Midbrain (tissue), 1 donor: ENCODE results near the gene KLF8.
"Not testable (repeated sequence)": the region's sequence is repeated elsewhere in the genome, so short reads cannot be mapped to it uniquely, and the experiment has no call there.

Experiments used
- DNase-seq: peaks from one replicate; lab custom pipeline; 2025; lab: John Stamatoyannopoulos, UW

Gene KLF8

GRCh38 chrX:56232221-56233082 is at the start of gene KLF8:
Gene KLF8, plus strand, starts transcription at chrX:56232356. Its CDS starts 979 bp downstream, at chrX:56233335.
- DNase-seq, result no peak

DNA sequence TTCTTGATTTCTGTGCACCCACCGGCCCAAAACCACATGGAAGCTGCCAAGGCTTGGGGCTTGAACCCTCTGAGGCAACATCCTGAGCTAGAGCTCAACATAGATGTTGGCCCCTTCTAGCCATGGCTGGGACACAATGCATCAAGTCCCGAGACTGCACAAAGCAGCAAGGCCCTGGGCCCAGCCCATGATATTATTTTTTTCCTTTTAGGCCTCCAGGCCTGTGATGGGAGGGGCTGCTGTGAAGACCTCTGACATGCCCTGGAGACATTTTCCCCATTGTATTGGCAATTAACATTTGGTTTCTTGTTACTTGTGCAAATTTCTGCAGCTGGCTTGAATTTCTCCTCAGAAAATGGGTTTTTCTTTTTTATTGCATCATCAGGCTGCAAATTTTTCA is 25.2 kb upstream of the KLF8 start:
- DNase-seq, result not testable (repeated sequence)

- no peak for DNase-seq
These were observed 20.5 kb upstream of the KLF8 start for GRCh38 chrX:56211701-56212100.

DNA sequence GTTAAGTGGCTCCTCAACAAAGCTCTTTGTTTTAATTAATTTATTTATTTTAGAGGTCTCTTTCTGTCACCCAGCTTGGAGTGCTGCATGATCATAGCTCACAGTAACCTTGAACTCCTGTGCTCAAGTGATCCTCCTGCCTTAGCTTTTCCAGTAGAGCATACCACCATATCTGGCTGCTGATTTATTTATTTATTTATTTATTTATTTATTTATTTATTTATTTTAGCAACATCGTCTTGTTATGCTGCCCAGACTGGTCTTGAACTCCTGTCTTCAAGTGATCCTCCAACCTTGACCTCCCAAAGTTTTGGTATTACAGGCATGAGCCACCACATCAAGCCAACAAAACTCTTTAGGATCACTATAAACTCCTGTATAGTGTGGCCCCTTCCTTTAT is 15.8 kb upstream of the KLF8 start:
- no peak for DNase-seq

DNA sequence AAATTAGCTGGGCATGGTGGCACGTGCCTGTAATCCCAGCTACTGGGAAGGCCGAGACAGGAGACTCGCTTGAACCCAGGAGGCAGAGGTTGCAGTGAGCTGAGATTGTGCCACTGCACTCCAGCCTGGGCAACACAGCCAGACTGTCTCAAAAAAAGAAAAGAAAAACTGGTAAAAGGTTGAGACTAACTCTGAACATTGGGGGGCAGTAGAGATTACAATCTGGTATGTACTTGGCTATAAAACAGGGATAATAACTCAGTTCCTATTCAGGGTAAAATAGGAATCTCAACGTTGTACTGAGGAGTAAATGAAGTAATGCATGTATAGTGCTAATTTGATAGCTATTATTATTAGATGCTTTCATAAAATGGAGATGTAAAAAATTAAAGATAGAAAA is 12.5 kb upstream of the KLF8 start:
- DNase-seq, result no peak

DNA sequence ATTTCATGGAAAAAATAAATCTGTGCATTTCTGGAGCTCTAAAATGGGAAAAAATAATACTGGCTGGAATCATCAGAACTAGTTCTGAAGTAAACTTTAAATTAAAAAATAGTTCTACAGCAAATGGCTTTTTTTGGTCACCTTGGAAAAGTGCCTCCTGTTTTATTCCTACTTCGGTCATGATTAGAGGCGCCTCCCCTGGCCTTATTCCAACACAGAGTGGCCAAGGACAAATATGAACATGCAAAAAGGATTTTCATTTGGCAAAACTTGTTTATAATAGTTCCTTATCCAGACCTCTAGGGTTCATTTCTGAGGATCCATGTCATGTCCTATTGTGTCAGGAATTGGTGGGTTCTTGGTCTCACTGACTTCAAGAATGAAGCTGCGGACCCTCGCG is 11.1 kb upstream of the KLF8 start:
- no peak for DNase-seq

DNA sequence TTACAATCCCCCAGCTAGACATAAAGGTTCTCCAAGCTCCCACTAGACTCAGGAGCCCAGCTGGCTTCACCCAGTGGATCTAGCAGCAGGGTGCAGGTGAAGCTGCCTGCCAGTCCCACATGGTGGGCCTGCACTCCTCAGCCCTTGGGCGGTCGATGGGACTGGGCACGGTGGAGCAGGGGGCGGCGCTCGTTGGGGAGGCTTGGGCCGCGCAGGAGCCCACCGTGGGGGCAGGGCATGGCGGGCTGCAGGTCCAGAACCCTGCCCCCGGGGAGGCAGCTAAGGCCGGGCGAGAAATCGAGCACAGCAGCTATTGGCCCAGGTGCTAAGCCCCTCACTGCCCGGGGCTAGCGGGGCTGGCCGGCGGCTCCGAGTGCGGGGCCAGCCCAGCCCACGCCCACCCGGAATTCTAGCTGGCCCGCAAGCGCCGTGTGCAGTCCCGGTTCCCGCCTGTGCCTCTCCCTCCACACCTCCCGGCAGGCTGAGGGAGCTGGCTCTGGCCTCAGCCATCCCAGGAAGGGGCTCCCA is 9.6 kb upstream of the KLF8 start:
- DNase-seq, result no peak

GRCh38 chrX:56226980-56227379 is 5.2 kb upstream of the KLF8 start:
- no peak for DNase-seq

GRCh38 chrX:56228914-56229313 is 3.2 kb upstream of the KLF8 start:
- no peak for DNase-seq

DNA sequence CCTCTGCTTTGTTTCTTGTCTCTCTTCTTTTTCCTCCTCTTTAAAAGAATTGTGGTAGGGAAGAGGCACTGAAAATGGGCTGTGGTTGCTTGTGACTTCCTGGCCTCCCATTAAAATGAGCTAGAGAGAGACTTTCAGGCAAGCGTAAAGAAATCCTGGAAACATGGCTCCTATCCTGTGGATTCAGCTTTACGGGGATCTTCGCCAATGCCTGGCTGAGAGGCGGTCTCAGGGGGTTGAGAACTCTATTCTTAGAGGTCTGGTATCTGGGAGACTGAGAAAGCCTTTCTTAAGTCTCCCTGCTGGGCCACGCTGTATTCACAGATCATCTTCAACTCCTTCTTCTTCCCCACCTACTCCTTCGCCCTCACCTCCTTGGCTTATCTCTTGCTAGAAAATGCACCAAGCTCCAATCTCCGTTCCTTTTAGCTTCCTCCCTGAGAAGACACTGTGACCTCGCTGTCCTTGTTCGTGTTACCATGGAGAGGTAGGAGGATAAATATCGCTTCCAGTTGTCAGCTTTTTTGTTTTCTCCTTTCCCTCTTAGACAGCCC is 542 bp upstream of the KLF8 start:
- DNase-seq, result no peak

- DNase-seq, result no peak
These were observed 944 bp downstream of the KLF8 start for GRCh38 chrX:56233100-56233499.

GRCh38 chrX:56233682-56234081 is 1.5 kb downstream of the KLF8 start:
- no peak for DNase-seq

DNA sequence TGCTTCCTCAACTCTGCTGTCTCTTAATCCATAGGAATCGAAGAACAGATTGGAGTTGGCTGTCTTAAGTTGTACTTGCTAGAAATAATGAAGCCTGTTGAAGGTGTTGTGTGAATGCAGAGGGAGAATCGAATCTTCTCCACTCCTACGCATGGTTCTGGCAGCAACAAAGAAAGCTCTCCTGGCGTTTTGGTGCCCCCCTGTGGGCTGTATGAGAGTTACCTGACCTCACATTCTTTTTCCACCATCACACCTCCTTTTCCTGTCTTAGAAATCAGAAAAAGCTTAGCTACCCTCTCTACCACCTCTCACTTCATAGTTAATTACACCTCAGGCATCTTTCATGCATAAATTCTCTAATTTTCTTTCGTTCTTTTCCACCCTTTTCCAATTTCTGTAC is 16.3 kb downstream of the KLF8 start:
- peak; percentile 28 for DNase-seq

- no peak for DNase-seq
These were observed 21.9 kb downstream of the KLF8 start for GRCh38 chrX:56253832-56254703.

- no peak for DNase-seq
These were observed 36.7 kb downstream of the KLF8 start for GRCh38 chrX:56268888-56269287.

- no peak for DNase-seq
These were observed 46.5 kb downstream of the KLF8 start for GRCh38 chrX:56278692-56279091.

DNA sequence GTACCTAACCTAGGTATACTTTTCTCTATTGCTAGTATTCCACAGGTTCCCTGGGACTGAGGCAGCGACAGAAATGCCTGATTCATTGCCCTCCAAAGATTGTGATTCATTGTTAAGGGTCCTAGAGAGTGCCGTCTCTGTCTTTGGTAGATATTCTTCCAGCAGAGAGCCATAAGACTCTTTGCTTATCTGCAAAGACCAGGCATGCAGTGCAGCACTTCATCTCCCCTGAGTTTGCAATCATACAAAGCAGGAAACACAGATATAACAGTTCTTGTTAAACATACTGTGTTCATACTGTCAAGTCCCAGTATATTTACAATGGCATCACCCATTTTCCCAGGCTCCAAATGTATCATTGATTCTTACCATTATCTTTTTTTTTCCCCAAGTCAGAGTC is 47.7 kb downstream of the KLF8 start:
- no peak for DNase-seq

GRCh38 chrX:56281789-56282188 is 49.6 kb downstream of the KLF8 start:
- DNase-seq, result no peak

GRCh38 chrX:56284269-56284668 is 52.1 kb downstream of the KLF8 start:
- no peak for DNase-seq

DNA sequence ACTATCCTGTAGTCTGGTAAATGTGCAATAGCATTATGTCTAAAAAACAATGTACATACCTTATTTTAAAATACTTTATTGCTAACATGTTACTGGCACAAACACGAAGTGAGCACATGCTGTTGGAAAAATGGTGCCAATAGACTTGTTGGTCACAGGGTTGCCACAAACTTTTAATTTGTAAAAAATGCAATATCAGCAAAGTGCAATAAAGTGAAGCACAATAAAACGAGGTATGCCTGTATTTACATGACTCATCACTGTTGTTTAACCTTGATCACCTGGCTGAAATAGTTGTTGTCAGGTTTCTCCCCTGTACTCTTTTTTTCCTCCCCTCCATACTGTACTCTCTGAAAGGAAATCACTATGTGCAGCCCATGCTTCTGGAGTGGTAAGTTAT is 56.5 kb downstream of the KLF8 start:
- no peak for DNase-seq

GRCh38 chrX:56289449-56289848 is 57.3 kb downstream of the KLF8 start:
- DNase-seq, result no peak

DNA sequence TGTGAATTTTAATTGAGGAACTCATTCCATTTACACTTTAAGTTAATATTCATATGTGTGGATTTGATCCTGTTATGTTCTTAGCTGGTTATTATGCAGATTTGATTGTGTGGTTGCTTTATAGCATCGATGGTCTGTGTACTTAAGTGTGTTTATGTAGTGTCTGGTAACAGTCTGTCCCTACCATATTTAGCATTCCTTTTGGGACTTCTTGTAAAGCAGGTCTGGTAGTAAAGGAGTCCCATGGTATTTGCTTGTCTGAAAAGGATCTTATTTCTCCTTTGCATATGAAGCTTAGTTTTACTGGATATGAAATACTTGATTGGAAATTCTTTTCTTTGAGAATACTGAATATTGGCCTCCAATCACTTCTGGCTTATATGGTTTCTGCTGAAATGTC is 76.6 kb downstream of the KLF8 start:
- DNase-seq, result no peak

DNA sequence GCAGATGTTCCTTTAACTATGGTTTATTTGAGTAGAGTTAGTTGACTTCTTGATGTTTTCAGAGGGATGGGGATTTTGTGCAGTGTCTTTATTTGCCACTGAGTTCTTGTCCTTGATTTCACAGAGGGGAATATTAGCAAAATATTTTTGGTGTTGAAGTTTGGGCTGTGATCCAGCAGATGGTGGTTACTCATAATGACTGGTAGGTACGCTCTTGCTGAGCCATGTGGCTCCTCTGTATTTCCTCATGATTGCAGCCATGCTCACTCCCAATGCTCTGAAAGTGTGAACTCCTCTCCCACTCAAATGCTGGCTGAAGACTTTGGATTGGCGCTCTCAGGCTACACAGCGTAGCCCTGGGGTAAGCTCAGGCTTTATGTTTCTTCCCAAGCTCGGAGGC is 77.7 kb downstream of the KLF8 start:
- no peak for DNase-seq
